Duodenal mucosa (tissue), 2 donors: ENCODE results near the gene ACAD10.

Source experiments
- H3K27ac ChIP-seq: one replicate; pipeline ENCODE4 v1.7.0; 2013; ENCODE audit warnings: low read depth, low read length
- H3K27me3 ChIP-seq, 2 donors: one replicate each; pipeline ENCODE4 v1.7.0; 2013; ENCODE audit warnings: low read length in 2 of 2, control low read depth in 1 of 2; ENCODE audit not compliant: insufficient read depth in 2 of 2, control insufficient read depth in 1 of 2
- H3K36me3 ChIP-seq, 2 donors: one replicate each; pipeline ENCODE4 v1.7.0; 2013; ENCODE audit warnings: low read length in 2 of 2, control low read depth in 1 of 2; ENCODE audit not compliant: insufficient read depth in 2 of 2, control insufficient read depth in 1 of 2
- H3K4me1 ChIP-seq, 2 donors: one replicate each; pipeline ENCODE4 v1.7.0; 2013; ENCODE audit warnings: low read length in 2 of 2, control low read depth in 1 of 2; ENCODE audit not compliant: insufficient read depth in 2 of 2, control insufficient read depth in 1 of 2
- H3K4me3 ChIP-seq, 2 donors: one replicate each; pipeline ENCODE4 v1.7.0; 2013; ENCODE audit warnings: low read length in 2 of 2, low read depth in 1 of 2
- H3K9ac ChIP-seq, 2 donors: one replicate each; pipeline ENCODE4 v1.7.0; 2013; ENCODE audit warnings: low read length in 2 of 2, low read depth in 1 of 2
- H3K9me3 ChIP-seq, 2 donors: one replicate each; pipeline ENCODE4 v1.7.0; 2013; ENCODE audit warnings: low read length in 2 of 2, control low read depth in 1 of 2; ENCODE audit not compliant: control insufficient read depth in 1 of 2

Gene ACAD10

GRCh38 chr12:111803851-111804250 is 118.0 kb downstream of the ACAD10 start:
- Histone ChIP-seq H3K27me3 (no peaks in the 10 kb centered on the region), H3K27ac (no peak overlapping the region), H3K9ac (no peak overlapping the region), H3K4me1 (no peaks in the 10 kb centered on the region), H3K4me3 (no peak overlapping the region), H3K9me3 (no peaks in the 10 kb centered on the region), H3K36me3 (peaks cover 23 to 75% of the 10 kb centered on the region in 2 donors)

- H3K4me3 ChIP-seq: no peak overlapping the region
- no peaks in the 10 kb centered on the region for H3K27me3 ChIP-seq
- H3K9me3 ChIP-seq: no peaks in the 10 kb centered on the region
- no peaks in the 10 kb centered on the region for H3K4me1 ChIP-seq
- H3K27ac ChIP-seq: no peak overlapping the region
- no peak overlapping the region for H3K9ac ChIP-seq
- peaks cover 12 to 72% of the 10 kb centered on the region in 2 donors for H3K36me3 ChIP-seq
These were observed 120.5 kb downstream of the ACAD10 start for GRCh38 chr12:111806304-111806703.
